CD4-positive, alpha-beta T cell (primary cell): Measurements from ENCODE around the gene SLC1A7. TPM values are rescaled to one million over a fixed set of nuclear protein-coding genes. Genes with fewer than 3 reads are reported as not detected.

Source experiments
- ATAC-seq: fragments of 200-7000 bp; cut with Tn5 transposase; one replicate; pipeline ENCODE4 v1.10.0; 2022; ENCODE audit warnings: mild to moderate bottlenecking; ENCODE audit not compliant: poor library complexity
- CTCF ChIA-PET: fragments of 350-600 bp; sonication (Branson Sonifier 250); formaldehyde crosslinking; loops from one replicate; lab custom pipeline; 2021; ENCODE audit warnings: antibody characterized with exemption, inconsistent platforms; lab: Charles Lee
- POLR2A ChIA-PET: fragments of 350-600 bp; sonication (Branson Sonifier 250); formaldehyde crosslinking; loops from one replicate; lab custom pipeline; 2021; ENCODE audit warnings: antibody characterized with exemption, inconsistent platforms; lab: Charles Lee
- DNase-seq, 14 experiments: peaks; one replicate each; pipeline ENCODE4 v3.0.0-alpha.2; 2013 to 2020; ENCODE audit warnings: mixed read lengths in 2 of 14
- H3K27ac ChIP-seq, 2 donors: one replicate each; pipeline versions ENCODE4 v1.5.1 to v1.7.0; 2013; ENCODE audit warnings: low read length in 2 of 2, low read depth in 1 of 2, mild to moderate bottlenecking in 1 of 2
- H3K27me3 ChIP-seq, 2 experiments: 1 replicate in 1 of 2; 2 replicates in 1 of 2; pipeline versions ENCODE4 v1.6.1 to v1.7.0; 2013; ENCODE audit warnings: low read length in 2 of 2, control low read depth in 1 of 2, mild to moderate bottlenecking in 1 of 2, moderate library complexity in 1 of 2; ENCODE audit not compliant: insufficient read depth in 2 of 2, control insufficient read depth in 1 of 2
- H3K36me3 ChIP-seq: one replicate; pipeline ENCODE4 v1.6.1; 2013; ENCODE audit warnings: low read length, control low read depth; ENCODE audit not compliant: insufficient read depth
- H3K4me1 ChIP-seq: one replicate; pipeline ENCODE4 v1.6.1; 2013; ENCODE audit warnings: low read length, control low read depth; ENCODE audit not compliant: insufficient read depth
- H3K4me3 ChIP-seq: one replicate; pipeline ENCODE4 v1.5.1; 2013; ENCODE audit warnings: mild to moderate bottlenecking, low read length, moderate library complexity
- H3K9me3 ChIP-seq, 2 experiments: 1 replicate in 1 of 2; 2 replicates in 1 of 2; pipeline versions ENCODE4 v1.6.1 to v1.7.0; 2013; ENCODE audit warnings: low read length in 2 of 2, mild to moderate bottlenecking in 2 of 2, control low read depth in 1 of 2, moderate library complexity in 1 of 2; ENCODE audit not compliant: control insufficient read depth in 1 of 2, insufficient read depth in 1 of 2
- H3K27ac Mint-ChIP-seq: one replicate; pipeline ENCODE4 v1.8.0; 2020; ENCODE audit warnings: mixed read lengths
- H3K27me3 Mint-ChIP-seq: one replicate; pipeline ENCODE4 v1.8.0; 2021; ENCODE audit warnings: mixed read lengths
- H3K36me3 Mint-ChIP-seq: one replicate; pipeline ENCODE4 v1.8.0; 2021; ENCODE audit warnings: low read depth, mixed read lengths
- H3K4me1 Mint-ChIP-seq: one replicate; pipeline ENCODE4 v1.8.0; 2021; ENCODE audit warnings: low read depth, mixed read lengths
- H3K4me3 Mint-ChIP-seq: one replicate; pipeline ENCODE4 v1.8.0; 2020; ENCODE audit warnings: mild to moderate bottlenecking, mixed read lengths
- H3K9me3 Mint-ChIP-seq: one replicate; pipeline ENCODE4 v1.8.0; 2020; ENCODE audit warnings: mixed read lengths
- CTCF ChIP-seq: fragments of 200-600 bp; IDR thresholded peaks from one replicate; pipeline ENCODE4 v1.8.0; 2022; ENCODE audit warnings: antibody characterized with exemption, mild to moderate bottlenecking
- intact Hi-C, 2 experiments: fragments of 100-400 bp; cut with DNase I in 1 of 2; cut with micrococcal nuclease in 1 of 2; formaldehyde crosslinking; loops; one replicate each; pipeline versions ENCODE4 v1.15.1 to v1.9.0; 2023 to 2025; cut with DNase I, micrococcal nuclease
- total RNA-seq, 174 experiments: library from RNA in 2 of 174; stranded (reverse) in 2 of 174; gene quantifications; one replicate each; pipeline ENCODE4 v1.2.3 and lab custom pipeline; 2021 to 2026

The SLC1A7 gene
- total RNA-seq, 2 experiments from 2014 or later = not detected

- no peaks in the 10 kb centered on the region for H3K9me3 Mint-ChIP-seq
- H3K36me3 Mint-ChIP-seq = no peaks in the 10 kb centered on the region
- TF ChIP-seq CTCF = no peak
- ATAC-seq (no peak), DNase-seq (no peak)
- peaks cover 0 to 4% of the 10 kb centered on the region in 2 experiments for H3K9me3 ChIP-seq
- no peaks in the 10 kb centered on the region for H3K27me3 Mint-ChIP-seq
- no peaks in the 10 kb centered on the region for H3K4me1 Mint-ChIP-seq
- CTCF ChIA-PET = no interaction called here
- no peaks in the 10 kb centered on the region for H3K4me1 ChIP-seq
- no peak overlapping the region for H3K27ac ChIP-seq
- POLR2A ChIA-PET = no interaction called here
- H3K4me3 ChIP-seq = no peak overlapping the region
- H3K4me3 Mint-ChIP-seq = no peak overlapping the region
- no peaks in the 10 kb centered on the region for H3K36me3 ChIP-seq
- H3K27ac Mint-ChIP-seq = no peak overlapping the region
- H3K27me3 ChIP-seq = peaks cover 0 to 3% of the 10 kb centered on the region in 2 experiments
- intact Hi-C loops = no loop called here
Measured at GRCh38 chr1:53120659-53121058, 21.8 kb downstream of the SLC1A7 start.

- no peaks in the 10 kb centered on the region for H3K27me3 Mint-ChIP-seq
- Histone ChIP-seq H3K4me3 (no peak overlapping the region), H3K9me3 (peaks cover 0 to under 1% of the 10 kb centered on the region in 2 experiments), H3K4me1 (no peaks in the 10 kb centered on the region), H3K27me3 (peaks cover 0 to 3% of the 10 kb centered on the region in 2 experiments), H3K27ac (no peak overlapping the region), H3K36me3 (no peaks in the 10 kb centered on the region)
- no peak for TF ChIP-seq CTCF
- H3K4me3 Mint-ChIP-seq = no peak overlapping the region
- ChIA-PET CTCF (no interaction called here), POLR2A (no interaction called here)
- H3K9me3 Mint-ChIP-seq = no peaks in the 10 kb centered on the region
- no peak overlapping the region for H3K27ac Mint-ChIP-seq
- no peak for ATAC-seq
- H3K36me3 Mint-ChIP-seq = no peaks in the 10 kb centered on the region
- intact Hi-C loops = no loop called here
- H3K4me1 Mint-ChIP-seq = no peaks in the 10 kb centered on the region
- DNase-seq = no peak
Measured at GRCh38 chr1:53117836-53118235, 24.6 kb downstream of the SLC1A7 start.

GRCh38 chr1:53116933-53117600 lies 25.4 kb downstream of the SLC1A7 start:
- peaks cover 0 to 3% of the 10 kb centered on the region in 2 experiments for H3K27me3 ChIP-seq
- no peak overlapping the region for H3K27ac Mint-ChIP-seq
- DNase-seq = no peak
- no peak for TF ChIP-seq CTCF
- no peak overlapping the region for H3K27ac ChIP-seq
- peaks cover 0 to 5% of the 10 kb centered on the region in 2 experiments for H3K9me3 ChIP-seq
- ChIA-PET CTCF (no interaction called here), POLR2A (no interaction called here)
- intact Hi-C loops = no loop called here
- no peak for ATAC-seq
- no peaks in the 10 kb centered on the region for H3K4me1 ChIP-seq
- H3K4me3 ChIP-seq = no peak overlapping the region
- no peaks in the 10 kb centered on the region for H3K36me3 Mint-ChIP-seq
- peaks cover 2% of the 10 kb centered on the region for H3K9me3 Mint-ChIP-seq
- no peaks in the 10 kb centered on the region for H3K27me3 Mint-ChIP-seq
- no peaks in the 10 kb centered on the region for H3K4me1 Mint-ChIP-seq
- H3K4me3 Mint-ChIP-seq = no peak overlapping the region
- H3K36me3 ChIP-seq = no peaks in the 10 kb centered on the region
